Osteocyte (in vitro differentiated cells): ENCODE measurements around the gene KLF5. TPM values are rescaled to one million over a fixed set of nuclear protein-coding genes. Genes with fewer than 3 reads are reported as not detected.

Experiments
- DNase-seq: peaks from one replicate; pipeline ENCODE4 v3.0.0; 2021; ENCODE audit warnings: mixed read lengths; ENCODE audit not compliant: unreplicated experiment; ENCODE audit errors: extremely low spot score
- H3K27ac Mint-ChIP-seq: one replicate; pipeline ENCODE4 v1.8.0; 2021; ENCODE audit warnings: mild to moderate bottlenecking, mixed read lengths; ENCODE audit not compliant: unreplicated experiment
- H3K27me3 Mint-ChIP-seq: one replicate; pipeline ENCODE4 v1.8.0; 2021; ENCODE audit warnings: mixed read lengths; ENCODE audit not compliant: unreplicated experiment
- H3K36me3 Mint-ChIP-seq: one replicate; pipeline ENCODE4 v1.8.0; 2021; ENCODE audit warnings: mixed read lengths; ENCODE audit not compliant: unreplicated experiment
- H3K4me1 Mint-ChIP-seq: one replicate; pipeline ENCODE4 v1.8.0; 2021; ENCODE audit warnings: mixed read lengths; ENCODE audit not compliant: unreplicated experiment
- H3K4me3 Mint-ChIP-seq: one replicate; pipeline ENCODE4 v1.8.0; 2021; ENCODE audit warnings: mild to moderate bottlenecking, moderate library complexity, mixed read lengths; ENCODE audit not compliant: unreplicated experiment
- H3K9me3 Mint-ChIP-seq: one replicate; pipeline ENCODE4 v1.8.0; 2021; ENCODE audit warnings: mixed read lengths; ENCODE audit not compliant: unreplicated experiment
- CTCF ChIP-seq: fragments of 200-600 bp; sonication (generic); IDR thresholded peaks from 2 replicates; pipeline ENCODE4 v1.5.0; 2021; ENCODE audit warnings: antibody characterized with exemption, mild to moderate bottlenecking, moderate library complexity
- total RNA-seq: library from RNA; stranded (reverse); gene quantifications from 2 replicates; pipeline ENCODE4 v1.2.1, GENCODE V29; 2021

KLF5 gene
- total RNA-seq, 1 donor from 2014 or later, result 2.6 TPM

- H3K27ac Mint-ChIP-seq, result no peak overlapping the region
Observed at GRCh38 chr13:73109969-73110368, 51.2 kb downstream of the KLF5 start.

DNA sequence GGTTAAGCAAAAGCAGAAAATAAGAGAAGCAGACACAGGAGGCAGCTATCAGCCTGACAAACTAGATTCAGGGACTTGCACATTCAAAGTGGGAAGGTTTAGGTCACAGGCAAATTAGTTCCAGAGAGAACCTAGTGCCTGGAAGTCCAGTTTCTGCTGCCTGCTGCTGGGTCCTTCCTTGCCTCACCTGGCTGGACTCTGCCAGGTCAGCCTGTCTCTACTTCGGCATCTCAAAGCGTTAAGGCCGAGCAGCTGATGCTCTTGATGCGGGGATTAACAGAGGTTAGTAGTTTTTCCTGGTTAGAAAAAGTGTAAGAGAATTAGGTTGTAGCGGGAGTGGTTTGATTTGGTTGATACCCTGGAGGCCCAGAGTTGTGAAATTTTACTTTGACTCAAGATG is 52.0 kb downstream of the KLF5 start:
- Mint-ChIP-seq H3K27ac (no peak overlapping the region), H3K27me3 (peaks cover 2% of the 10 kb centered on the region), H3K4me3 (no peak overlapping the region), H3K9me3 (no peaks in the 10 kb centered on the region), H3K4me1 (no peaks in the 10 kb centered on the region), H3K36me3 (no peaks in the 10 kb centered on the region)
- no peak for DNase-seq
- no peak for TF ChIP-seq CTCF

More at GRCh38 chr13:73109969-73110368, 51.2 kb downstream of the KLF5 start:
- H3K36me3 Mint-ChIP-seq, result no peaks in the 10 kb centered on the region
- H3K27me3 Mint-ChIP-seq, result peaks cover 2% of the 10 kb centered on the region
- no peak for TF ChIP-seq CTCF
- no peak for DNase-seq
- no peaks in the 10 kb centered on the region for H3K4me1 Mint-ChIP-seq
- no peak overlapping the region for H3K4me3 Mint-ChIP-seq
- no peaks in the 10 kb centered on the region for H3K9me3 Mint-ChIP-seq

DNA sequence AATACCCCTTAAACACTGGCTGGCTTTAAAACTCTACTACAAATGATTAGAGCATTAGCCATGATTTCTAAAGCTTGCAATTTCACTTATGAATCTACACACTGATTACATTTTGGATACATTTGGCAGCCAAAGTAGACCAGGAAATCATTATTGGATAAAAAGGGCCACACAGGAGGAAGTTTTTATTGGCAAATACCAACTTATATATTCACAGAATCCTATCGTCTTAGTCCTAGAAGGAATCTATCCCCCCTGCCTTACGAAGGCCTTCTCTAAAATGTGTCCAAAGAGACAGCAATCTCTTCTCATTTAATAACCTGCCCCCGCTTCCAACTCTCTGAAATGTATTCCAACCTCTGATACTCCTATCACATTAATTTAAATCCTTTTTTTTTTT is 52.5 kb downstream of the KLF5 start:
- DNase-seq, result no peak
- H3K4me3 Mint-ChIP-seq, result no peak overlapping the region
- H3K27me3 Mint-ChIP-seq, result peaks cover 2% of the 10 kb centered on the region
- TF ChIP-seq CTCF, result no peak
- no peaks in the 10 kb centered on the region for H3K4me1 Mint-ChIP-seq
- H3K9me3 Mint-ChIP-seq, result no peaks in the 10 kb centered on the region
- no peaks in the 10 kb centered on the region for H3K36me3 Mint-ChIP-seq
- no peak overlapping the region for H3K27ac Mint-ChIP-seq

DNA sequence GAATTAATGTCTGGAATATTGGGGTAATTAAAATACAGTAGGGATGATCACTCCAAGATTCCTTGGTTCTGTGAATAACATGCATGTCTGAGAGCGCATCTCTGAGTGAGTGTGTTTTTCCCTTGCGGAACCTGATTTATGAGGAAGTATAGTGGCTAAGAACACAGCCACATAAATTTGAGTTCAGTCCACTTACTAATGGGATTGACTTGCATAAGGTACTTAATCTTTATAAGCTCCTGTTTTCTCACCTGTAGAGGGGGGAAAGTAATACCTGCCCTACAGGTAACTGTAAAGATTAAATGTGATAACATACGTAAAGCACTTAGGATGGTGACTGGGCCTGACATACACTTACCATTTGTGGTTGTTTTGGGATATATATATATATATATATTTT is 60.8 kb downstream of the KLF5 start:
- H3K4me1 Mint-ChIP-seq, result no peaks in the 10 kb centered on the region
- no peak for TF ChIP-seq CTCF
- no peaks in the 10 kb centered on the region for H3K9me3 Mint-ChIP-seq
- no peaks in the 10 kb centered on the region for H3K36me3 Mint-ChIP-seq
- no peak overlapping the region for H3K27ac Mint-ChIP-seq
- DNase-seq, result no peak
- H3K27me3 Mint-ChIP-seq, result no peaks in the 10 kb centered on the region
- no peak overlapping the region for H3K4me3 Mint-ChIP-seq
